Middle frontal gyrus (tissue), 1 donor: ENCODE measurements around the gene TBCK.
"Not testable (repeated sequence)": the region's sequence is repeated elsewhere in the genome, so short reads cannot be mapped to it uniquely, and the experiment has no call there.

Experiments
- DNase-seq: peaks from one replicate; pipeline ENCODE4 v3.0.0-alpha.2; 2015; ENCODE audit warnings: low spot score; ENCODE audit errors: extremely low spot score

Gene TBCK

DNA sequence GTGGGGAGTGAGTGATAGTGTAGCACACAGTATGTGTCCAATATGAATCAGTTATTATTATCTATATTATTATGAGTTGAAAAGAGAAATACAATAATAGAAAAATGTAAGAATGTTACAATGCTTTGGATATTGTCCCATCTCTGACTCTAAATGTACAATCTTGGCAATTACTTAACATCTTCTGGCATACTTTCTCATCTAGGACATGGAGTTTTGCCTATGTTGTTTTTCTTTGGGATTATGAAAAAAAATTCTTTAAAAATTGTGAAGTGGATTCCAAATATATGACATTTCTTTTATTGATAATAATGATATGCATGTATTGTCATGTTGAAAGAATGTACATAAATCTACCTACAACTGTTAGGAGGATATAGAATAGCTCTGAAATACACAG is 84.1 kb downstream of the TBCK start:
- no peak for DNase-seq

DNA sequence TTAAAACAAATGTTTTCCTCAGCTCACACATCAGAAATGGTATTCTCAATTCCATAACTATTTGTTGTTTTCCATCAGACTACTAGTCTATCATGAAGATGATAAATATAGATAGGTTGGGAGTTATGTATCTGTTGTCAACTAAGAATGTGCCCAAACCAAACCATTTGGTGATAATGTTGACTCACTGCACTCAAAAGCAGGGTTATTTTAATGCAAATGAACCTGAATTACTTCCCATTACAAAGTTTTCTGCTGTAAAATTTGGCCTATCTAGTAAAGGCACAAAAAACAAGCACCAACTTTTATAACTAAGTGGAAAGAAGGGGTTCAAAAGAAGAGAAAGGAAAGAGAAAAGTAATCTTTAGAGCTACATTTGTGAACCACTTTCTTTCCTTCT is 93.5 kb downstream of the TBCK start:
- DNase-seq: no peak

DNA sequence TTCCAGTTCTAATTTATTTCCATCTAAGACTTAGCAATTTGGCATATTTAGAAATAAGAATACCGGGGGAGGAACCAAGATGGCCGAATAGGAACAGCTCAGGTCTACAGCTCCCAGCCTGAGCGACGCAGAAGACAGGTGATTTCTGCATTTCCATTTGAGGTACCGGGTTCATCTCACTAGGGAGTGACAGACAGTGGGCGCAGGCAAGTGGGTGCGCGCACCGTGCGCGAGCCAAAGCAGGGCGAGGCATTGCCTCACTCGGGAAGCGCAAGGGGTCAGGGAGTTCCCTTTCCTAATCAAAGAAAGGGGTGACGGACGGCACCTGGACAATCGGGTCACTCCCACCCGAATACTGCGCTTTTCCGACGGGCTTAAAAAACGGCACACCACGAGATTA is 102.7 kb downstream of the TBCK start:
- not testable (repeated sequence) for DNase-seq

DNA sequence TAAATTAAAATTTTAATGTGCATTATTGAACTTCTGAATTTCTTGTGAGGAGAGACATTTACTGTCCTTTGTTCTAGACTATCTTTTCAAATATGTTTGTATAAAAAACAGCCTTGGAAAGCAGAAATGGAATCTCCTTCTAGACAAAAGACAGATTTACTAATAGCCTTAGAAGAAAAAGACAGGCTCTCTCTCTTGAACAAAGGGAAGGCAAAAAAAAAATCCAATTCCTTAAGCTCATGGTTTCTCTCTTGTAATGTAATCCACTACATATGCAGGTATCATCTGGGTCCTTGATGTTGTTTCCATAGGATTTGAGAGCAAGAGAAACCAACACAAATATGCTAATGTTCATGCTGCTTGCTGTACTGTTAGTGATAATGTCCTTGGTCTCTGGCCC is 106.0 kb downstream of the TBCK start:
- no peak for DNase-seq

DNA sequence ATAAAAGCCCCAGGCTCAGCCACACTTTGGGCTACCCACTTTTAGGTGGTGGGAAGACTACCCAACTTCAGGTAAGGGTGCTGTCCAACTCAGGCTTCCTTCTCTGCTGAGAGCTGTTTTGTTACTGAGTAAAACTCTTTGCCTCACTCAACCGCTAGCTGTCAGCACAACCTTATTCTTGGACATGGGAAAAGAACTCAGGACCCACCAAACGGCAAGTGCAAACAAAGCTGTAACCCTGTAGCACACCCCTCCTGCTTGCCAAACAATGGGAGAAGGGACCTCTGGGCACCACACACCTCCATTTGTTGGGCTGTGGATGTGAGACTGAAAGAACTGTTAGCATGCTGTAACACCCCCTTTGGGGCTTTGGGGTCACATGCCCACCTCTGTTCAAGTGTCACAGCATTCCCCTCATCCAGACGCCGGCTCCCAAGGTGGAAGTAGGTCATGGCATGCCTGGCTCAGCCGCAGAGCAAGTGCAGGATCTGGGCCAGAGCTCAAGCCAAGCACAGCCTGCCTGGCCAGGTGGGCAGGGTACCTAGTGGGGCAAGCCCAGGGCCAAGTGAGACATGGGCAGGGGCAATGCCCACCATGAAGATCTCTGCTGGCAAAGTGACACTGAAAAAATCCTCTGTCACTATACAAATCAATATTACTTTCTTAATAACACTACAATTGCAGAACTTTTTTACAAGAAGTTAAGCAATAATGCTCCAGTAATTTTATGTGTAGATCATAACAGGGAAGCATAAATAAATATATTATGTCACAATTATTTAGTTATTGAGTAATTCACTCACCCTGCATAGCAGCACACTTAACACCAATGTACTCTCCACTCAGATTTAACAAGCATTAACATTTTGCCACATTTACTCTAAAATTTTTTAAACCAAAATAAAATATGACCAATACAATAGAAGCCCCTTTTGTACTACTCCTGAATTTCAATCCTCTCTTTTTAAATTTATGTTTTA is 107.2 kb downstream of the TBCK start:
- no peak for DNase-seq

DNA sequence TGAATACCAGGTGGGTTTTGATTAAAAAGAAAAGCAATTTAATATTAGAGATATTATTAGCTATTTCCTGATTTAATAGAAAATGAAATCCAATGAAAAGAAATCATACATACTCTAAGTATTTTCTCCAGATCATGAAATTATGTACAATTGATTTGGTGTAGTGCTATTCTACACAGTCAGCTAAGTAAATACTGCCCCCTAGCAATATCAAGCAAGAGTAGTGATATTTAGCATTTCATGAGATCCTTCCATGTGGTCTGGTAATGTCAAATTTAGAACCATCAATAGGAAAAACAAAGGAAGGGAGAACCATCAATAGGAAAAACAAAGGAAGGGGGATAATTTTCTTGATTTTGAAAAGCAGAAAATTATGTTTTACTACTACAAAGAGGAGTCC is 114.6 kb downstream of the TBCK start:
- DNase-seq: no peak

DNA sequence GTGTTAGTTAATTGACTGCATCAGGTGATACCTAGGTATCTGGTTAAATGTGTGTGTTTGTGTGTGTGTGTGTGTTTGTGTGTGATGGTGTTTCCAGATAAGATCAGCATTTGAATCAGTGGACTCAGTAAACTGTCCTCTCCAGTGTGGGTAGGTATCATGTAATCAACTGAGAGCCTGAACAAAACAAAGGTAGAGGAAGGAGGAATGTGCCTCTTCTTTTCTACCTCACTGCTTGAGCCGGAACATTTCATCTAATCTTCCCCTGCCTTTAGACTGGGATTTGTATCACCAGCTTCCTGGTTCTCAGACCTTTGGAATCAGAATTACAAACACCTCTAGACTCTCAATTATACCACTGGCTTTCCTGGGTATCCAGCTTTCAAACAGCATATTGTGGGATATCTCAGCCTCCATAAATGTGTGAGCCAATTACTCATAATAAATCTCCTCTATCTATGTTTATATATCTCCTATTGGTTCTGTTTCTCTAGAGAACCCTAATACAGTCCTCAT is 120.5 kb downstream of the TBCK start:
- no peak for DNase-seq

DNA sequence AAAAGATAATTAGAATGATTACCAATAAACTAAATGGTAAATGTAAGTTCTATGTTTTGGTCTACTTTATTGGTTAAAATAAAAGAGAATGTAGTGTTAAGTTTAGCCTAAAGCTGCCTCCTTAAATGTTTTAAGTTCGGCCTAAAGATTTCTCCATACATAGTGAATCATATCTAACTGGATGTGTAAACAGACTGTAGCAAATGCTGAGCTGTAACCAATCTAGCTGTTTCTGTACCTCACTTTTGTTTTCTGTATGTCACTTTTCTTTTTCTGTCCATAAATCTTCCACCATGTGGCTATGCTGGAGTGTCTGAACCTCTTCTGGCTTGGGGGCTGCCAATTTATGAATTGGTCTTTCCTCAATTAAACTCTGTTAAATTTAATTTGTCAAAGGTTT is 121.2 kb downstream of the TBCK start:
- DNase-seq: no peak

DNA sequence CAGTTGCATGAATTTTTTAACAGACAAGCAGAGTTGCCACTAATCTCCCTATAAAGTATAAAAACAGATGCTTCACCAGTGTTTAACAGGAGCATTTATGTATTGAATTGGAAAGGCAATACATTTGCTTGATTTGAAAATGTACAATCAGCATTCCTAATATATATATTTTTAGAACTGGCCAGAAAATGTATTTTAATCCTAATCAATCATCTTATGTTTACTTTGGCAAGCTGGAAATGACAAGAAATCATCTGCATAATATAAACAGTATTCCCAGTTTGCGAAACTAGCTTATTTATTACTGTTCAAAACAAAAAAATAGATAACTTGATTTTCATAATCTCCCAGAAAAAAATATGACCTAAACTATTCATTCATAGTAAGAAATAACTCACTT is 123.9 kb downstream of the TBCK start:
- no peak for DNase-seq

DNA sequence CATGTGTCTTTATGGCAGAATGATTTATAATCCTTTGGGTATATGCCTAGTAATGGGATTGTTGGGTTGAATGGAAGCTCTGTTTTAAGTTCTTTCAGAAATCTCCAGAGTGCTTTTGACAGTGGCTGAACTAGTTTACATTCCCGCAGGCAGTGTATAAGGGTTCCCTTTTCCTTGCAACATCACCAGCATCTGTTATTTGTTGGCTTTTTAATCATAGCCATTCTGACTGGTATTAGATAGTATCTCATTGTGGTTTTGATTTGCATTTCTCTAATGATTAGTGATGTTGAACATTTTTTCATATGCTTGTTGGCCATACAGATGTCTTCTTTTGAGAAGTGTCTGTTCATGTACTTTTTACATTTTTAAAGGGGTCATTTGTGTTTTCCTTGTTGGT is 129.8 kb downstream of the TBCK start:
- no peak for DNase-seq

DNA sequence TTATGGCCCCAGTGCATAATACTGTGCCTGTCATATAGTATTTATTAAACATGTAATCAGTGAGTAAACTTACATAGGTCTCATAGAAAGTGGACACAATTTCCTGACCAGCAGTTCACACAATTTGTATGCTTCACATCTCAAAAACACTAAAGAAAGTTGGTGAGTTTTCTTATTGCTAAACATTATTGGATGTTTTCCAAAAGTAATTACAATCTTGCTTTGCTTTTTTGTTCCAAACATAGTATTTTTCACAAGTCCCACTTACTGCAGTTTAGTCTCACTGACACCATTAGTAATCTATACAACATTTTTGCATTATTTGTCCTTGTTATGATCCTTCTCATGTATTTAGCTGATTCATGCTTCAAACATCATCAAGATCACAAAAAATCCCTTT is 132.5 kb downstream of the TBCK start:
- DNase-seq: no peak

DNA sequence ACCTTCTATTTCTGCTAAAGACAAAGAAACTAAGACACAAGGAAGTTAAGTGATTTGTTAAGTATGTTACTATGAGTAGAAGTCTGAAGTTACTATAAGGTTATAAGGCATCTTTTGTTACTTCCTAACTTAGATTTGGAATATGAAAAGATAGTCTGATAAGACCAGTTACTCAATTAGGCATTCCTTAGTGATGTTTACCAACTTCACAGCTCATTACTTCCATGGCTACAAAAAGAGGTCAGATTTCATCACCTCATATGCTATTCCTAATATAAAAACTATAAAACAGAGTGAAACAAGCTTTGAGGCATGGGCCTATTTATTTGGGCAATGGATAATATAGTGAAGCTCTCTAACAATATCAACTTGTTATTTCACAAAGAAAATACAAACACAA is 143.1 kb downstream of the TBCK start:
- no peak for DNase-seq

DNA sequence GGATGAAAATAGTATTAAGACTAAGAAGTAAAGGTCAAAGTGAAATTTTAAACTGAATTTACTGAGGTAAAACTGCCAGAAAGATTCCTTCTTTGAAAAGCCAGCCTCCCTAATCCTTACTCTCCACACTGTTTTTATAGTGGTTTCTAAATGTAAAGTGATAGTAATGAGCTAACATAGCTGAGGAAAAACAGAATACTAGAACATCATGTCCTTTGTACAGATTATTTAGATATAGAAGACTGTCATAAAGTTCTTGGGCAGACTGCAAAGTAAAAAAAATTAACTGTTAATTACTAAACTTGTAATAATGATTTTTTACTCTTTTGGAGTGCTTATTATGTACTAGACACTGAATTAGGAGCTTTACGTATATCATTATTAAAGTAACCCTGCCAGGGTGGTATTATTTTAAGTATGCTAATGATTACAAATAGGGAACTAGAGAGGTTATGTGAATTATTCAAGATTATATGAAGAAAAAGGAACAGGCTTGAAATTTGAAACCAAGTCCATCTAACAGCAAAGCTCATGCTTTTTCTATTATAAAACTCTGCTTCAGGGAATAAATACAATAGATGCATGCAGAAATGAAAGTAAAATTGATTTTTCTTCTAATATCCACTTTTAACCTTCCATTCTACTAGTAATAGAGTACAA is 150.5 kb downstream of the TBCK start:
- DNase-seq: no peak

DNA sequence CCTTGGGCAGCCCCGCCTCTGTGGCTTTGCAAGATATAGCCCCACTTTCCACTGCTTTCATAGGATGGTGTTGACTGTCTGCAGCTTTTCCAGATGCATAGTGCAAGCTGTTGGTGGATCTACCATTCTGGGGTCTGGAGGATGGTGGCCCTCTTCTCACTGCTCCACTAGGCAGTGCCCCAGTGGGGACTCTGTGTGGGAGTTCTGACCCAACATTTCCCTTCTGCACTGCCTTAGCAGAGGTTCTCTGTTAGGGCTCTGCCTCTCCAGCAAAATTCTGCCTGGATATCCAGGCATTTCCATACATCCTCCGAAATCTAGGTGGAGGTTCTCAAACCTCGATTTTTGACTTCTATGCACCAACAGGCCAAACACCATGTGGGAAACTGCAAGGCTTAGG is 153.7 kb downstream of the TBCK start:
- no peak for DNase-seq

DNA sequence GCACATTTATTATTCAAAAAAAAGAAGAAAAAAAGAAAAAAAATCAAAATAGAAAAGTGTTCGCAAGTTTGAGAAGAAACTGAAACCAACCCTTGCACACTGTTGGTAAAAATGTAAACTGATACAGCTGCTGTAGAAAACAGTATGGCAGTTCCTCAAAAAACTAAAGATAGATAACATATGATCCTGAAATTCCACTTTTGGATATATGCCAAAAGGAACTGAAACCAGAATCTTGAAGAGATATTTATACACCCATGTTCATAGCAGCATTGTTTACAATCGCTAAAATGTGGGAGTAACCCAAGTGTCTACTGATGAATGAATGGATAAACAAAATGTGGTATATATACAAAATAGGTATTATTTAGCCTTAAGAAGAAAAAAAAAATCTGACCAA is 155.4 kb downstream of the TBCK start:
- no peak for DNase-seq

DNA sequence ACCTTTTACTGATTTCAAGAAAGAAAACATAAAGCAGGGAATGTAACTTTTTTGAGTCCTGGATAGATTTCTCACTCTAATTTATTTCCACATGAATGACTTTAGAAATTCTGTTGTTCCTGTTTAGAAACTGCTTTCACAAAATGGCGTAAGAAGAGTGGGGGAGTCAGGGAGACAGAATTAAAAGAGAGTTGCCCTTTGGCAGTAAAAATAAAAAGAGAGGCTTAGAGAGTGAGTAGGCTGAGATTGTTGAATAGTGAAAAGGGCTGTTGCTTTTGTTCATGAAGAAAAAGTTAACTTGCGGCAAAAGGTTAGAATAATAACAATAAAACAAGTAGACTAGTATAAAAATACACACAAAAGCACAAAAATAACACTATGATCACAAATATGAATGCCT is 166.1 kb downstream of the TBCK start:
- no peak for DNase-seq

DNA sequence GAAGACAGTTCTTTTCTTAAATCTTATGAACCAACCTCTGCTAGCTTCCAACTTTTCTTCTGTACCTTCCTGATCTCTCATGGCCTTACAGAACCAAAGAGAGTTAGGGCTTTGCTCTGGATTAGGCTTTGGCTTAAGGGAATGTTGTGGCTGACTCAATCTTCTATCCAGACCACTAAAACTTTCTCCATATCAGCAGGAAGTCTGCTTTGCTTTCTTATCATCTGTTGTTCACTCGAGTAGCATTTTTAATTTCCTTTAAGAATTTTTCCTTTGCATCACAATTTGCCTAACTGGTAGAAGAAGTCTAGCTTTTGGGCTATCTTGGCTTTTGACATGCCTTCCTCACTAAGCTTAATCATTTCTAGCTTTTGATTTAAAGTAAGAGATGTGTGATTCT is 167.0 kb downstream of the TBCK start:
- DNase-seq: no peak

DNA sequence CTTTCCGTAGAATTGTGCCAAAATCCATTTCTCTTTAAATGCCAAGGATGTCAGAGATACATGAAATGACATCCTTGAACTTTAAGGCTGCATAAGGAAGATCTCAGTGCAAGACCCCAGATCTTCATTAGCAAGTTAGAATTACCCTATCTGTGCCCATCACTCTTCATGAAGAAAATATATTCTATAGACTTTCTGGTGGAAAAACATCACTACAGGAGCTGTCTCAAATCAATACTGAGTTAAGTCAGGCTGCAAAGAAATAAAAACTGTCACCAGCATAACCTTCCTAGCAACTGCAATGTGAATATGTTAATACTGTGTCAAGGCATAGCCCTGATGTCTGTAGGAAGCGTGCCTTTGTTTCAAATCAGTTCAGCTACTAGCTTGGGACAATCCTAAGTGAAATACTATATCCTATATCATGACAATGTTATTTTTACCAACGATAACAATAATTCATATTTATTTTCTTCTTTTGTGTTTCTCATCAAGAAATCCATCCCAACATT is 173.3 kb downstream of the TBCK start:
- DNase-seq: no peak

DNA sequence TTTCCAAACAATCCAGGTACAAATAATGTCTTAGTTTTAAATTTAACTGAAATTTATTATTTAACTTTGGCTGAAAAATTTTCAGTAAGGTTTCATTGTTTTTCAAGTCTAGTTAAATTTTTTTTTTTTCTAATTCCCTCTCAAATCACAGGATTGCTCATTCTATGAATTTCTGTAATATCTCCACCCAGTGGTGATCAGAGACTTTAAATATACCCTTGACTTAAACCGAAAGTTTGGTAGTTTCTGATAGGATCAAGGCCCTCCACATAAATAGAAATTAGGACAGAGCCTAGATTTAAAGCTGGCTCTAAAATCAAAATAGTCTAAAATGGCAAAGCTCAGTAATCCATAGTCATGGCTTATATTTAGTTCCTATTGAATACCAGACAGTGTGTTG is 175.4 kb downstream of the TBCK start:
- DNase-seq: no peak

DNA sequence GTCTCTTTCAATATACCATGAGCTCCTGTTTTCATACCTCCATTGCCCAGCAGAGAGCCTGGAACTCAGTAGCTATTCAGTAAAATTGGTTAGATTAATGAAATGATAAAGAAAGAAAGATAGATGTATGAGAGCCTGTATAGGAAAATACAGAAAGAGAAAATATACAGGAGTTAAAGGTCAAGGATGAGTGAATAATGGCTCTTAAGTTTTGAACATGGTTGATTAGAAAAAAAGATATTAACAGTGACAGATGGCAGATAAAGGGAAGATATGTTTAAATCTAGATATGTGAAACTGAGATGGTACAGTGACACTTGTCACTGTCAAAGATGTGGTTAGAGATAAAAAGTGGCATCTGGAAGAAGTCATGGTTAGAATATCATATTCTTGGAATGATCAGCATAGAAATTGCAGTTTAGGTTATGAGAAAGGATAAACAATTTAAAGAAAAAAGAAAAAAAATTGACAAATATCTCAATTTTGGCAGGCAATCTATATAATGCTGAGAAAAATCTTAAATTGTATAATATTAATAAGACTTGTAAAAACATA is 179.2 kb downstream of the TBCK start:
- no peak for DNase-seq

DNA sequence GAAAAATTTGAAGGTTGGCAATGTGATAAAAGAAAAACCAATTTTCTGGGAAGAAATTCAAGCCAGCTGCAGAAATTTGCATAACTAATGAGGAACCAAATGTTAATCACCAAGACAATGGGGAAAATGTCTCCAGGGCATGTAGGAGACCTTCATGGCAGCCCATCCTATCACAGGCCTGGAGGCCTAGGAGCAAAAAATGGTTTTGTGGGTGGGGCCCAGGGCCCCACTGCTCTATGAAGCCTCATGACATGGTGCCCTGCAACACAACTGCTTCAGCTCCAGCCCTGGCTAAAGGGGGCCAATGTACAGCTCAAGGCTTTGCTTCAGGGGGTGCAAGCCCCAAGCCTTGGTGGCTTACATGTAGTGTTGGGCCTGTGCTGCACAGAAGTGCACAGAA is 184.0 kb downstream of the TBCK start:
- no peak for DNase-seq

DNA sequence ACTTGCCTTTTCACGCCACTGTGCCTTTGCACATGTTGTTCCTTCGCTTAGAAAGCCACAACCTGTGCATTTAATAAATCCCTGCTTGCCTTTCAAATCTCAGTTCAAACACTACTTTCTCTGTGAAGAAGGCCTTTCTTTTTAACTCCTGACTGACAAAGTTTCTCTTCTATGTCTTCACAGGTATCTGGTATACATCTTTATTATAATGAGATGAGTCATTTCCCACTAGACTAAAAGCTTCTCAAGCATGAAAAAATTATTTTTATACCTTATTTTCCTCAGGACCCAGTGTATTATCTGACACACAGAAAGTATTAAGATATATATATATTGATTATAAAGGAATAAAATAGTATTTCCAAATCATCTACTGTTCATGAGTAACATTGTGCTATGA is 189.9 kb downstream of the TBCK start:
- DNase-seq: no peak
